HepG2 (cell line): Measurements from ENCODE around the gene DDIT4. TPM values are rescaled to one million over a fixed set of nuclear protein-coding genes. Genes with fewer than 3 reads are reported as not detected.

ENCODE experiments used
- ATF2 ChIP-seq: sonication (generic); formaldehyde crosslinking; IDR thresholded peaks from 2 replicates; pipeline ENCODE4 v1.4.0; 2020; ENCODE audit warnings: missing genetic modification reagents
- ATF6 ChIP-seq: sonication (generic); formaldehyde crosslinking; conservative IDR thresholded peaks from 2 replicates; pipeline ENCODE4 v1.4.0; 2020; ENCODE audit warnings: missing genetic modification reagents
- BCL3 ChIP-seq: sonication (generic); formaldehyde crosslinking; IDR thresholded peaks from 2 replicates; pipeline ENCODE4 v1.5.1; 2020; ENCODE audit warnings: mild to moderate bottlenecking, missing genetic modification reagents, moderate library complexity
- BRD4 ChIP-seq: sonication (generic); formaldehyde crosslinking; IDR thresholded peaks from 2 replicates; pipeline ENCODE4 v1.4.0; 2020; ENCODE audit warnings: missing genetic modification reagents
- ELF3 ChIP-seq: IDR thresholded peaks from 2 replicates; pipeline ENCODE4 v1.6.1; 2016; ENCODE audit warnings: missing genetic modification reagents, missing compliant biosample characterization
- ELF4 ChIP-seq: sonication (generic); formaldehyde crosslinking; IDR thresholded peaks from 2 replicates; pipeline ENCODE4 v1.5.0; 2020; ENCODE audit warnings: missing genetic modification reagents, mild to moderate bottlenecking, moderate library complexity, borderline replicate concordance
- FOSL1 ChIP-seq: sonication (generic); formaldehyde crosslinking; IDR thresholded peaks from 2 replicates; pipeline ENCODE4 v1.9.0; 2021; ENCODE audit warnings: missing genetic modification reagents, borderline replicate concordance
- KDM4B ChIP-seq: sonication (generic); formaldehyde crosslinking; IDR thresholded peaks from 2 replicates; pipeline ENCODE4 v1.4.0; 2020; ENCODE audit warnings: missing genetic modification reagents
- MNT ChIP-seq: fragments of 450-650 bp; IDR thresholded peaks from 2 replicates; pipeline ENCODE4 v1.6.1; 2016
- MXD1 ChIP-seq: sonication (generic); formaldehyde crosslinking; IDR thresholded peaks from 2 replicates; pipeline ENCODE4 v1.4.0; 2020; ENCODE audit warnings: mild to moderate bottlenecking, missing genetic modification reagents
- MXD4 ChIP-seq: IDR thresholded peaks from 2 replicates; pipeline ENCODE4 v1.6.1; 2016; ENCODE audit warnings: mild to moderate bottlenecking, missing biosample characterization, missing genetic modification reagents
- POGK ChIP-seq: sonication (generic); formaldehyde crosslinking; conservative IDR thresholded peaks from 2 replicates; pipeline ENCODE4 v1.8.0; 2022; ENCODE audit warnings: mild to moderate bottlenecking, moderate library complexity, missing genetic modification reagents
- RFX3 ChIP-seq: IDR thresholded peaks from 2 replicates; pipeline ENCODE4 v1.6.1; 2016; ENCODE audit warnings: missing biosample characterization, missing genetic modification reagents
- SMARCE1 ChIP-seq: fragments of 450-650 bp; IDR thresholded peaks from 2 replicates; pipeline ENCODE4 v1.6.1; 2017; ENCODE audit warnings: borderline replicate concordance
- SRY ChIP-seq: sonication (generic); formaldehyde crosslinking; IDR thresholded peaks from 2 replicates; pipeline ENCODE4 v1.8.0; 2022; ENCODE audit warnings: mild to moderate bottlenecking, missing genetic modification reagents
- TAF1 ChIP-seq: sonication (generic); formaldehyde crosslinking; IDR thresholded peaks from 2 replicates; pipeline ENCODE4 v1.4.0; 2020; ENCODE audit warnings: missing genetic modification reagents
- ZBTB8A ChIP-seq: sonication (generic); formaldehyde crosslinking; IDR thresholded peaks from 2 replicates; pipeline ENCODE4 v1.4.0; 2020; ENCODE audit warnings: mild to moderate bottlenecking, low read depth, missing genetic modification reagents, borderline replicate concordance
- ZC3H13 ChIP-seq: sonication (generic); formaldehyde crosslinking; IDR thresholded peaks from 2 replicates; pipeline ENCODE4 v1.8.1; 2023; ENCODE audit warnings: mild to moderate bottlenecking, missing genetic modification reagents, moderate library complexity
- ZNF326 ChIP-seq: sonication (generic); formaldehyde crosslinking; IDR thresholded peaks from 2 replicates; pipeline ENCODE4 v1.4.0; 2020; ENCODE audit warnings: missing genetic modification reagents, borderline replicate concordance
- ZNF607 ChIP-seq: sonication (generic); formaldehyde crosslinking; IDR thresholded peaks from 2 replicates; pipeline ENCODE4 v1.5.1; 2020; ENCODE audit warnings: missing genetic modification reagents, mild to moderate bottlenecking, borderline replicate concordance
- ZNF768 ChIP-seq: sonication (generic); formaldehyde crosslinking; IDR thresholded peaks from 2 replicates; pipeline ENCODE4 v1.4.0; 2020; ENCODE audit warnings: missing genetic modification reagents
- polyA plus RNA-seq, 8 experiments: library from polyadenylated mRNA; depleted of rRNA in 3 of 8; stranded (reverse) in 7 of 8; unstranded in 1 of 8; fragments of >200 nt; fragmentation: Illumina TruSeq in 4 of 8; extraction: Trizol in 4 of 8; gene quantifications; 2 replicates each; pipeline versions ENCODE4 v1.2.1 to v1.2.3, GENCODE V29; 2011 to 2016; ENCODE audit warnings: low read depth in 4 of 8, missing spikeins in 1 of 8, mixed read lengths in 1 of 8; ENCODE audit not compliant: insufficient read depth in 1 of 8
- total RNA-seq, 5 experiments: library from RNA; depleted of rRNA; stranded (reverse); fragments of >200 nt; fragmentation: Illumina TruSeq; extraction: Trizol; gene quantifications; 2 replicates each; pipeline ENCODE4 v1.2.3, GENCODE V29; 2016; ENCODE audit warnings: low read depth in 1 of 5

The DDIT4 gene
- total and polyA plus RNA-seq, 2 of the 13 experiments (the other 11 are each of a cell fraction or from before 2014, with no cell fraction given), result 35.6 to 40.7 TPM

- TF ChIP-seq ZBTB8A (CRISPR knock-in tag) (no peak), ZNF326 (CRISPR knock-in tag) (no peak), SRY (CRISPR knock-in tag) (no peak), ZNF607 (CRISPR knock-in tag) (0 out of 2 replicates have a peak, but pooled peaks have one; percentile 36), ELF4 (CRISPR knock-in tag) (no peak), MXD4 (CRISPR knock-in tag) (no peak), ATF6 (CRISPR knock-in tag) (no peak), POGK (CRISPR knock-in tag) (no peak), BRD4 (CRISPR knock-in tag) (no peak), MNT (peak; percentile 70), KDM4B (CRISPR knock-in tag) (no peak), MXD1 (no peak), BCL3 (CRISPR knock-in tag) (0 out of 2 replicates have a peak, but pooled peaks have one; percentile 2), ATF2 (CRISPR knock-in tag) (no peak), ZC3H13 (CRISPR knock-in tag) (no peak), FOSL1 (no peak), ELF3 (CRISPR knock-in tag) (no peak), RFX3 (CRISPR knock-in tag) (no peak), SMARCE1 (no peak), TAF1 (CRISPR knock-in tag) (0 out of 2 replicates have a peak, but pooled peaks have one; percentile 8), ZNF768 (CRISPR knock-in tag) (peak; percentile 97)
Measured at GRCh38 chr10:72309290-72310240, 35.8 kb downstream of the DDIT4 start (continued).
